Peyer's patch (tissue), 4 donors: Measurements from ENCODE around the gene LRPPRC. TPM values are rescaled to one million over a fixed set of nuclear protein-coding genes. Genes with fewer than 3 reads are reported as not detected.

ENCODE experiments used
- DNase-seq, 3 donors: peaks; one replicate each; pipeline ENCODE4 v3.0.0-alpha.2; 2017 to 2019
- H3K27ac ChIP-seq, 4 donors: fragments of 200-600 bp; sonication (generic); one replicate each; pipeline ENCODE4 v1.5.1; 2016 to 2019
- H3K27me3 ChIP-seq, 2 donors: fragments of 200-600 bp; sonication (generic); one replicate each; pipeline ENCODE4 v1.5.1; 2019
- H3K36me3 ChIP-seq, 3 donors: fragments of 200-600 bp; sonication (generic); one replicate each; pipeline ENCODE4 v1.5.1; 2016 to 2019
- H3K4me1 ChIP-seq, 4 donors: fragments of 200-600 bp; sonication (generic); one replicate each; pipeline ENCODE4 v1.5.1; 2016 to 2019
- H3K4me3 ChIP-seq, 4 donors: fragments of 200-600 bp; sonication (generic); 1 replicate in 3 of 4; 2 replicates in 1 of 4; pipeline ENCODE4 v1.5.1; 2016 to 2019; ENCODE audit warnings: mild to moderate bottlenecking in 1 of 4
- H3K9me3 ChIP-seq, 4 donors: fragments of 200-600 bp; sonication (generic); one replicate each; pipeline ENCODE4 v1.5.1; 2016 to 2019; ENCODE audit warnings: mild to moderate bottlenecking in 1 of 4
- CTCF ChIP-seq, 6 experiments: fragments of 450-650 bp in 4 of 6; fragments of 200-600 bp in 2 of 6; sonication (generic) in 1 of 6; IDR thresholded peaks; one replicate each; pipeline ENCODE4 v1.5.1; 2017 to 2019; ENCODE audit warnings: antibody characterized with exemption in 6 of 6, mild to moderate bottlenecking in 3 of 6, moderate library complexity in 1 of 6
- POLR2A ChIP-seq, 2 donors: fragments of 450-650 bp; IDR thresholded peaks; one replicate each; pipeline ENCODE4 v1.5.1; 2017; ENCODE audit warnings: antibody characterized with exemption in 2 of 2, mild to moderate bottlenecking in 2 of 2, moderate library complexity in 2 of 2
- total RNA-seq, 4 donors: library from RNA; depleted of rRNA; stranded (reverse); fragments of >200 nt; gene quantifications; one replicate each; pipeline ENCODE4 v1.1.0, GENCODE V29; 2016

The LRPPRC gene
- total RNA-seq, 4 donors from 2014 or later, result 45.7 to 70.1 (median 53.3) TPM

- no peaks in the 10 kb centered on the region for H3K27me3 ChIP-seq
- no peak for DNase-seq
- H3K4me3 ChIP-seq, result no peak overlapping the region
- H3K4me1 ChIP-seq, result no peaks in the 10 kb centered on the region
- H3K27ac ChIP-seq, result no peak overlapping the region
- TF ChIP-seq POLR2A (IDR thresholded peaks at IDR 0.05), result no peak
- TF ChIP-seq CTCF (IDR thresholded peaks at IDR 0.05), result no peak
- no peaks in the 10 kb centered on the region for H3K9me3 ChIP-seq
- peaks cover 0 to 46% (median 0%) of the 10 kb centered on the region in 3 donors for H3K36me3 ChIP-seq
Measured at GRCh38 chr2:43942881-43943280, 52.9 kb downstream of the LRPPRC start.

- DNase-seq, result no peak
- TF ChIP-seq POLR2A (IDR thresholded peaks at IDR 0.05) (no peak), CTCF (IDR thresholded peaks at IDR 0.05) (no peak)
- Histone ChIP-seq H3K27me3 (no peaks in the 10 kb centered on the region), H3K9me3 (no peaks in the 10 kb centered on the region), H3K4me3 (no peak overlapping the region), H3K4me1 (no peaks in the 10 kb centered on the region), H3K36me3 (peaks cover 0 to 37% (median 0%) of the 10 kb centered on the region in 3 donors), H3K27ac (no peak overlapping the region)
Measured at GRCh38 chr2:43941966-43942365, 53.8 kb downstream of the LRPPRC start.

- no peak for DNase-seq
- Histone ChIP-seq H3K27ac (no peak overlapping the region), H3K27me3 (no peaks in the 10 kb centered on the region), H3K4me3 (no peak overlapping the region), H3K36me3 (peaks cover 0 to 31% (median 0%) of the 10 kb centered on the region in 3 donors), H3K4me1 (no peaks in the 10 kb centered on the region), H3K9me3 (no peaks in the 10 kb centered on the region)
- no peak for TF ChIP-seq CTCF (IDR thresholded peaks at IDR 0.05)
- TF ChIP-seq POLR2A (IDR thresholded peaks at IDR 0.05), result no peak
Measured at GRCh38 chr2:43941359-43941758, 54.4 kb downstream of the LRPPRC start.

- TF ChIP-seq POLR2A (IDR thresholded peaks at IDR 0.05) (no peak), CTCF (IDR thresholded peaks at IDR 0.05) (no peak)
- H3K9me3 ChIP-seq, result no peaks in the 10 kb centered on the region
- no peaks in the 10 kb centered on the region for H3K27me3 ChIP-seq
- peaks cover 0 to 15% (median 0%) of the 10 kb centered on the region in 3 donors for H3K36me3 ChIP-seq
- no peak overlapping the region for H3K4me3 ChIP-seq
- H3K27ac ChIP-seq, result no peak overlapping the region
- H3K4me1 ChIP-seq, result no peaks in the 10 kb centered on the region
- no peak for DNase-seq
Measured at GRCh38 chr2:43939695-43940256, 56.0 kb downstream of the LRPPRC start.

- no peak for DNase-seq
- no peak overlapping the region for H3K27ac ChIP-seq
- H3K4me1 ChIP-seq, result no peaks in the 10 kb centered on the region
- no peak overlapping the region for H3K4me3 ChIP-seq
- no peaks in the 10 kb centered on the region for H3K27me3 ChIP-seq
- H3K36me3 ChIP-seq, result peaks cover 0 to 26% (median 0%) of the 10 kb centered on the region in 3 donors
- no peaks in the 10 kb centered on the region for H3K9me3 ChIP-seq
- TF ChIP-seq CTCF (IDR thresholded peaks at IDR 0.05) (no peak), POLR2A (IDR thresholded peaks at IDR 0.05) (no peak)
Measured at GRCh38 chr2:43937269-43937820, 58.4 kb downstream of the LRPPRC start.
